Endothelial cell of umbilical vein (primary cell): ENCODE measurements around the gene CNGB1. TPM values are rescaled to one million over a fixed set of nuclear protein-coding genes. Genes with fewer than 3 reads are reported as not detected.

Experiments
- BruUV-seq: library from RNA; stranded (reverse); fragments of 400-500 nt; replicated peaks from 2 replicates; lab custom pipeline; 2021; lab: Mats Ljungman, UMichigan
- CTCF ChIA-PET: fragments of 300-600, 350-600 bp; sonication (Branson Sonifier 250); formaldehyde crosslinking; loops from one replicate; lab custom pipeline; 2021; ENCODE audit warnings: antibody characterized with exemption, inconsistent platforms; lab: Charles Lee
- POLR2A ChIA-PET: fragments of 300-600, 350-600 bp; sonication (Branson Sonifier 250); formaldehyde crosslinking; loops from one replicate; lab custom pipeline; 2021; ENCODE audit warnings: antibody characterized with exemption, inconsistent platforms; lab: Charles Lee
- DNase-seq: peaks from one replicate; pipeline ENCODE4 v3.0.0-alpha.2; 2011; ENCODE audit warnings: low read depth, low spot score
- FAIRE-seq: peaks from 2 replicates; lab custom pipeline; 2011; peaks lifted over from hg19 to GRCh38; lab: Jason Lieb, UNC
- H2AFZ ChIP-seq: 2 replicates; pipeline ENCODE4 v1.6.0; 2012; ENCODE audit warnings: low read depth, low read length, control low read depth, inconsistent platforms
- H3K27ac ChIP-seq: 2 replicates; pipeline ENCODE4 v1.5.1; 2011; ENCODE audit warnings: low read depth, mild to moderate bottlenecking, control low read depth, low read length, moderate library complexity; ENCODE audit not compliant: insufficient read depth
- H3K27me3 ChIP-seq, 2 experiments: 2 replicates each; pipeline versions ENCODE4 v1.6.0 to v1.6.1; 2011; ENCODE audit warnings: low read length in 2 of 2, mixed read lengths in 1 of 2; ENCODE audit not compliant: control insufficient read depth in 2 of 2, insufficient read depth in 2 of 2
- H3K36me3 ChIP-seq, 2 experiments: 2 replicates in 1 of 2; 3 replicates in 1 of 2; pipeline ENCODE4 v1.5.1; 2011; ENCODE audit warnings: low read length in 2 of 2, mild to moderate bottlenecking in 1 of 2, moderate library complexity in 1 of 2; ENCODE audit not compliant: control insufficient read depth in 2 of 2, insufficient read depth in 2 of 2; ENCODE audit errors: extremely low read depth in 1 of 2
- H3K4me1 ChIP-seq: 3 replicates; pipeline ENCODE4 v1.5.1; 2011; ENCODE audit warnings: mild to moderate bottlenecking, low read length; ENCODE audit not compliant: control insufficient read depth, insufficient read depth; ENCODE audit errors: extremely low read depth
- H3K4me2 ChIP-seq: 2 replicates; pipeline ENCODE4 v1.6.1; 2011; ENCODE audit warnings: low read length, control low read depth, mixed read lengths; ENCODE audit not compliant: insufficient read depth
- H3K4me3 ChIP-seq, 3 experiments: fragments of 200-600 bp in 1 of 3; sonication (generic), shearing (Covaris generic) in 1 of 3; replicated peaks in 1 of 3; 2 replicates each; pipeline ENCODE4 v1.5.1; 2011 to 2016; ENCODE audit warnings: control low read depth in 3 of 3, low read length in 3 of 3, mild to moderate bottlenecking in 2 of 3, inconsistent platforms in 1 of 3, low read depth in 1 of 3, moderate library complexity in 1 of 3; ENCODE audit not compliant: insufficient read depth in 1 of 3
- H3K79me2 ChIP-seq: 2 replicates; pipeline ENCODE4 v1.6.0; 2012; ENCODE audit warnings: low read length, inconsistent platforms; ENCODE audit not compliant: control insufficient read depth, insufficient read depth
- H3K9ac ChIP-seq: replicated peaks from 2 replicates; pipeline ENCODE3; 2011; ENCODE audit warnings: low read length, control low read depth; ENCODE audit not compliant: insufficient read depth; ENCODE audit errors: extremely low read depth
- H3K9me1 ChIP-seq: replicated peaks from 3 replicates; pipeline ENCODE4 v1.6.0; 2011; ENCODE audit warnings: mild to moderate bottlenecking, low read length; ENCODE audit not compliant: control insufficient read depth, insufficient read depth; ENCODE audit errors: extremely low read depth
- H3K9me3 ChIP-seq: replicated peaks from 2 replicates; pipeline ENCODE4 v1.5.1; 2012; ENCODE audit warnings: low read length, inconsistent platforms; ENCODE audit not compliant: control insufficient read depth, insufficient read depth
- H4K20me1 ChIP-seq: replicated peaks from 2 replicates; pipeline ENCODE3; 2011; ENCODE audit warnings: mild to moderate bottlenecking, low read length; ENCODE audit not compliant: control insufficient read depth, insufficient read depth; ENCODE audit errors: extremely low read depth
- GATA2 ChIP-seq: IDR thresholded peaks from 2 replicates; pipeline ENCODE4 v1.7.0; 2011; ENCODE audit warnings: low read depth, mild to moderate bottlenecking, moderate library complexity, mixed read lengths, low read length; ENCODE audit not compliant: insufficient read length, insufficient read depth
- JUN ChIP-seq: IDR thresholded peaks from 2 replicates; pipeline ENCODE4 v1.6.1; 2011; ENCODE audit warnings: borderline replicate concordance, low read depth; ENCODE audit not compliant: insufficient read length, insufficient read depth
- MYC ChIP-seq: IDR thresholded peaks from one replicate; pipeline ENCODE4 v1.6.1; 2011; ENCODE audit warnings: mild to moderate bottlenecking, low read depth, low read length
- POLR2A ChIP-seq: IDR thresholded peaks from 2 replicates; pipeline ENCODE4 v1.6.1; 2012; ENCODE audit warnings: low read depth, mild to moderate bottlenecking, control low read depth, low read length
- POLR2AphosphoS5 ChIP-seq: IDR thresholded peaks from 2 replicates; pipeline ENCODE4 v1.6.1; 2012; ENCODE audit warnings: low read depth, mild to moderate bottlenecking, control low read depth, low read length, moderate library complexity; ENCODE audit not compliant: insufficient read depth
- dilution Hi-C: fragments of 300-500 bp; cut with MboI; formaldehyde crosslinking; loops from one replicate; pipeline ENCODE4 v1.15.0; 2019; ENCODE audit warnings: low sequenced_read_pairs; ENCODE audit not compliant: extremely low pct_ligation_motif_present
- intact Hi-C: fragments of 100-400 bp; cut with micrococcal nuclease; formaldehyde crosslinking; loops from one replicate; pipeline ENCODE4 v1.10.0; 2022
- polyA plus RNA-seq, 4 experiments: library from polyadenylated mRNA; depleted of rRNA in 3 of 4; stranded (reverse) in 3 of 4; unstranded in 1 of 4; fragments of >200 nt; gene quantifications; 2 replicates each; pipeline versions ENCODE4 v1.2.1 to v1.2.3, GENCODE V29; 2011 to 2012; ENCODE audit warnings: missing spikeins in 1 of 4
- total RNA-seq: library from RNA; stranded (reverse); gene quantifications from 2 replicates; pipeline ENCODE4 v1.2.3, GENCODE V29; 2021
- TF ChIP-seq, protein P1 (sequence below): IDR thresholded peaks from 2 replicates; pipeline ENCODE4 v1.6.1; 2011; ENCODE audit not compliant: insufficient read depth, insufficient read length

The CNGB1 gene
- total and polyA plus RNA-seq, 2 donors (not counting 3 experiments of a cell fraction or from before 2014, with no cell fraction given), result not detected

DNA sequence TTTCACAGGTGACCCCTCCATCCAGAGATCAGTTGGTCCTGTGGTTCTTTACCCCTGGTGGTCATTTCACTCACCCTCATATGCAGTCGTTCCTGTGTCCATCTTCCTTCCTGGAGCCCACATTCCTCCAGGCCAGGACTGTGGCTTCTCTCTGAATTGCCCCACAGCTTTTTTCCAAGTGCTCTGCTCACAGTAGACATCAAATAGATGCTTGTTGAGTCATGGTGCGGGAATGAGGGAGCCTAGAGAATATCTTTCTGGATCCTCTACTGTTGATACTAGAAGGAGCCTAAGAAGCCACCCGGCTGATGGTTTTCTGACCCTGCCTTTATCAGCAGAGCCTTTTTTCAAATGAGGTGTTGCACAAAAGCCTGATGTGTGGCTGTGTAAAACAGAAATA lies 40.7 kb upstream of the CNGB1 start:
- TF ChIP-seq MYC (no peak), POLR2AphosphoS5 (no peak), POLR2A (no peak), JUN (no peak), GATA2 (no peak)
- TF ChIP-seq, protein P1, sequence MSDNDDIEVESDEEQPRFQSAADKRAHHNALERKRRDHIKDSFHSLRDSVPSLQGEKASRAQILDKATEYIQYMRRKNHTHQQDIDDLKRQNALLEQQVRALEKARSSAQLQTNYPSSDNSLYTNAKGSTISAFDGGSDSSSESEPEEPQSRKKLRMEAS, result no peak
- CTCF ChIA-PET, result interaction anchor here (1.4 kb wide), 1 partner anchor 12 kb away, joined by 3 read pairs; no protein-coding TSS in a partner anchor
- DNase-seq, result no peak
- Histone ChIP-seq H3K4me3 (no peak overlapping the region), H3K9me3 (no peaks in the 10 kb centered on the region), H3K4me2 (no peak overlapping the region), H3K4me1 (peaks cover 3% of the 10 kb centered on the region), H3K9ac (no peak overlapping the region), H4K20me1 (no peaks in the 10 kb centered on the region), H3K27me3 (no peaks in the 10 kb centered on the region), H3K9me1 (no peaks in the 10 kb centered on the region), H3K79me2 (no peaks in the 10 kb centered on the region), H3K36me3 (peaks cover 8 to 20% of the 10 kb centered on the region in 2 experiments), H3K27ac (no peak overlapping the region), H2AFZ (no peak overlapping the region)
- FAIRE-seq, result no peak
- intact Hi-C loops (no loop called here), dilution Hi-C loops (no loop called here)
- POLR2A ChIA-PET, result no interaction called here
- no TSS peak for BruUV-seq

DNA sequence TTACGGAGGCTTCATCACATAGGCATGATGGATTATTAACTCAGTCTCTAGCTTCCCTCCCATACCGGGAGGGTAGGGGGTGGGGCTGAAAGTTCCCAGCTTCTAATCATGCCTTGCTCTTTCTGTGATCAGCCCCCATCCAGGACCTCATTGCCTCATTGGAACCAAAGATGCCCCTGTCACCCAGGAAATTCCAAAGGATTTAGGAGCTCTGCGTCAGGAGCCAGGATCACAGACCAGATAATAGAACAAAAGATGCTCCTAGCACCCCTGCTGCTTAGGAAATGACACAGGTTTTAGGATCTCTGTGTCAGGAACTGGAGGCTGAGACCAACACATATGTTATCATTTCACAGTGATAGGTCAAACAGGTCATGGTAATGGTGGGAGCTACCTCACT lies 40.0 kb upstream of the CNGB1 start:
- dilution Hi-C loops (no loop called here), intact Hi-C loops (no loop called here)
- H3K36me3 ChIP-seq, result peaks cover 8 to 20% of the 10 kb centered on the region in 2 experiments
- H2AFZ ChIP-seq, result no peak overlapping the region
- no peak for TF ChIP-seq GATA2
- TF ChIP-seq MYC, result no peak
- no peak for TF ChIP-seq POLR2AphosphoS5
- DNase-seq (no peak), FAIRE-seq (no peak)
- H3K4me1 ChIP-seq, result peaks cover 3% of the 10 kb centered on the region
- no peak overlapping the region for H3K9ac ChIP-seq
- CTCF ChIA-PET, result interaction anchor here (1.1 to 1.6 kb wide), 5 partner anchors 9 to 288 kb away, joined by 3 to 4 read pairs (median 3); no protein-coding TSS in a partner anchor
- no peak overlapping the region for H3K27ac ChIP-seq
- H3K4me2 ChIP-seq, result no peak overlapping the region
- no peaks in the 10 kb centered on the region for H3K9me3 ChIP-seq
- BruUV-seq, result no TSS peak
- no peaks in the 10 kb centered on the region for H3K27me3 ChIP-seq
- H4K20me1 ChIP-seq, result no peaks in the 10 kb centered on the region
- no peaks in the 10 kb centered on the region for H3K9me1 ChIP-seq
- no peak overlapping the region for H3K4me3 ChIP-seq
- POLR2A ChIA-PET, result no interaction called here
- no peaks in the 10 kb centered on the region for H3K79me2 ChIP-seq
